Fibroblast of villous mesenchyme (primary cell): Measurements from ENCODE around the gene CDH13. TPM values are rescaled to one million over a fixed set of nuclear protein-coding genes. Genes with fewer than 3 reads are reported as not detected.
"Not testable (repeated sequence)": the region's sequence is repeated elsewhere in the genome, so short reads cannot be mapped to it uniquely, and the experiment has no call there.

ENCODE experiments used
- DNase-seq: peaks from one replicate; pipeline ENCODE4 v3.0.0-alpha.2; 2010; ENCODE audit warnings: low read depth
- H3K4me3 ChIP-seq: 2 replicates; pipeline ENCODE4 v1.5.1; 2011; ENCODE audit warnings: low read depth, mild to moderate bottlenecking, low read length
- CTCF ChIP-seq: IDR thresholded peaks from 2 replicates; pipeline ENCODE4 v1.5.1; 2012; ENCODE audit warnings: low read depth, mild to moderate bottlenecking, low read length; ENCODE audit not compliant: insufficient read depth
- total RNA-seq: library from RNA; depleted of rRNA; stranded (reverse); fragments of >200 nt; gene quantifications from 2 replicates; pipeline ENCODE4 v1.2.3, GENCODE V29; 2012

Gene CDH13
- total RNA-seq, 1 donor = 47.5 TPM

DNA sequence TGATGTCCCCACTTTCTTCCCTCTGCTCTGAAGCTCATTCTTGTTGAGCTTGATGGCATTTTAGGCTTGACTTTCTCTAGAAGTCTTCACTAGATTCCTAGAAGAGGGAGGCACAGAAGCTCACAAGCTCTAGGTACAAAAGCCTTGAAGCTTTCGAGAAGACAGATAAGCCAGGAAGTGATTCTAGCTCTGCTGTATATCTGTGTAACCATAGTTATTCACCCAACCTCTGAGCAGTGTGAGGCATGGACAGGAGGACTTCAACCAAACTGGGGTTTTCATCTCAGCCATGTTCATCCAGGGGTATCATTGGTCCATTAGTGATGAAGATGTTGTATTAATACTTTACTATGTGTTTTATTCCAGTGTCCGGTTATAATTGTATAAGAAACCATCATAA, 299.7 kb downstream of the CDH13 start:
- H3K4me3 ChIP-seq = no peak overlapping the region

DNA sequence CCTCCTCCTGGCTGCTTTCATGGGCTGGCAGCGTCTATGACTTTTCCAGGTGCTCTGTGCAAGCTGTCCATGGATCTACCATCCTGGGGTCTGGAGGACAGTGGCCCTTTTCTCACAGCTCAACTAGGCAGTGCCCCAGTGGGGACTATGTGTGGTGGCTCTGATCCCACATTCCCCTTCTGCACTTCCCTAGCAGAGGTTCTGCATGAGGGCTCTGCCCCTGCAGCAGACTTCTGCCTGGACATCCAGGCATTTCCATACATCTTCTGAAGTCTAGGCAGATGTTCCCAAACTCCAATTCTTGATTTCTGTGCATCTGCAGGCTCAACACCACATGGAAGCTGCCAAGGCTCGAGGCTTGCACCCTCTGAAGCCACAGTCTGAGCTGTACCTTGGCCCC, 307.2 kb downstream of the CDH13 start:
- not testable (repeated sequence) for DNase-seq, H3K4me3 ChIP-seq

More for the DNA sequence above, 299.7 kb downstream of the CDH13 start:
- no peak for DNase-seq
- TF ChIP-seq CTCF = no peak

DNA sequence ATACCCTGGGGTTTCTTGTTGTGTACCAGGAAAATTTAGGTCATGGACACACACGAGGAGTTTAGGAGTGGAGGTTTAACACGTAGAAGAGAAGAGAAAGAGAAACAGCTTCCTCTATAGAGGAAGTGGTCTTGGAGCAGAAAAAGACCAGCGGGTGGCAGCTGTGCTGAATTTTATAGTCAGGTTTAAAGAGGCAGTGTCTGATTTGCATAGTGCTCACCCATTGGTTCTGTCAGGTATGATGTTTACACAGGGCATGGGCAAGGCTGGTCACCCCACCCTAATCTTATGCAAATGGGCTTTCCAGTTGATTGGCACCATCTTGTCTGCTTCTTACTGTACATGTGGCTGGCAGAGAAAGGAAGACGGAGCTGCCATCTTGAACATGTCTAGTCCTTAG, 309.0 kb downstream of the CDH13 start:
- DNase-seq = no peak
- H3K4me3 ChIP-seq = no peak overlapping the region
- no peak for TF ChIP-seq CTCF

DNA sequence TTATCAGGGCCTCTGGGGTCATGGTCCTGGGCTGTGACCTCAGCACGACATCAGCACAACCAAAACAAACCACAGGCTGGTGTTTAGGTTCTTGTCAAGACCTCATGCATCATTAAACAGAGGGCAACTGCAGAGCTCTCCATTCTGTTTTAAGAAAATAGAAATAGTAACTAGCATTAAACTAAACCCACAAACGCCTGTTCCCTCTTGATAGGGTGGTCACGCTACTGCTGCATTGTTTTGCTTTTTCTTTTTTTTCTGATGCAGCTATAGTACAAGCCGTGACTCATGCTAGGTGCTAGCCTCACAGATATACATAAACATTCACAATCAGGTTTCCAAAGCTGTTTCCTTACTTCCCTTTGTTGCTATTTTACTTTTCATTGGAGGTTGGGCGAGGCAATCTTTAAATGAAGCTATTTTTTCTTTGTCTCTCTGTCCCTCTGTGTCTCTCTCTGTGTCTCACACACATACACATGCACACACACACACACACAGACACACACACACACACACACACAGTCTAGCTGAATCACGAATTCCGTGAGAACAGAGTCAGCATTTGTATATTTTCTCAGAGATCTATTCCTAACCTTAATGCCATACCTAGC, 310.3 kb downstream of the CDH13 start:
- H3K4me3 ChIP-seq = no peak overlapping the region
- peak; percentile 62 for DNase-seq
- no peak for TF ChIP-seq CTCF

- no peak overlapping the region for H3K4me3 ChIP-seq
- DNase-seq = no peak
- TF ChIP-seq CTCF = no peak
Observed at GRCh38 chr16:82937926-82938520, 311.3 kb downstream of the CDH13 start.

DNA sequence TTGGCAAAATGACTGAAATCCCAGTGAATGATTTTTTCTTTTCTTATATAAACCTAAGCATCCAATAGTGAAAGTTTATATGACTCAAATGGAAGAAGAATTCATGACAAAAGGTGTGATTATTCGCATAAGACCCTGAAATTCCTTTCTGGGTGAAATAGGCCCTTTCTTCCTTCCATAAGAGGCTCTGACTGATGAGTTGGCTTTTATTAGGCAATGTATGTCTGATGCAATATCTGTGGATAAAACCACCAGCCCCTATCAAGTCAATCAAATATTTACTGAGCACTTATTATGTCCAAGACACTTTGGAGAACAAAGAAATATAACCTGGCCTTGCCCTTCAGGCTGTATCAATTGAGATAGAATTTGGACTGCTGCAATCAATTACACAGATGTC, 316.6 kb downstream of the CDH13 start:
- TF ChIP-seq CTCF = no peak
- DNase-seq = peak; percentile 37
- H3K4me3 ChIP-seq = no peak overlapping the region

DNA sequence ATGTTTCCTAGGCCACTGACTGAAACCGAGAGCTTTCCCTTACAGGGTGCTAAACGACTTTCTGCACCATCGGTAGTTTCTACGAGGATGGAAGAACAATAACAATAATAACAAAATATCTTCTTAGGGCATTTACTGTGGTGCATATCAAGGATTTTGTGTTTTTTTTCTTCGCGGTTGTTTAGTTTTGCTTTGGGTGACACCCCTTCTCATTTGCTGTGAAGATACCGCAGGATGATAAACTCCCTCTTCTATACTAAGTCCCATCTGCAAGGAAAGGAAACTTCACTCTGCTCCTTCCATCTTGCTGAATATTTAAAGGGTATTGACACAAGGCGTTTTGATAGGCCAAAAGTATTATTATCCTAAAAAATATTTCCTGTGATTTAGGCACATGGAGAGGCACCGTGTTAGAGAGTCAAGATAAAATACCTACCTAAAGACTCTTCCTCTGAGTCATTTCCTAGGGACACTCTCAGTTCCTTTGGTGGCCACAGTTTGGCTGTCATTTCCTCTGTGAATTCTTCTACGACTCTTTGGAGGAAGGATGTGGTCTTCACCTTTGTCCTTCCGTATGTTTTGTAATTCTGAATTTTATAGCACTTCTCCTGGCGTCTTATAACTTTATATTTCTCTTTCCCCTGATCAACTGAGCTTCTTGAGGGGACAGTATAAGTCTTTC, 318.8 kb downstream of the CDH13 start:
- DNase-seq = no peak

More for the DNA sequence above, 318.8 kb downstream of the CDH13 start:
- TF ChIP-seq CTCF = no peak
- no peak overlapping the region for H3K4me3 ChIP-seq
